Urinary bladder (tissue), 4 donors: ENCODE results near the gene CDC20. TPM values are rescaled to one million over a fixed set of nuclear protein-coding genes. Genes with fewer than 3 reads are reported as not detected.

ENCODE experiments used
- DNase-seq: peaks from one replicate; pipeline ENCODE4 v3.0.0-alpha.2; 2015; ENCODE audit errors: extremely low spot score
- H3K27ac ChIP-seq: one replicate; pipeline ENCODE4 v1.5.1; 2013; ENCODE audit warnings: low read depth, mild to moderate bottlenecking, moderate library complexity
- H3K36me3 ChIP-seq: one replicate; pipeline ENCODE4 v1.6.1; 2013; ENCODE audit warnings: mild to moderate bottlenecking, moderate library complexity; ENCODE audit not compliant: insufficient read depth
- H3K4me1 ChIP-seq: one replicate; pipeline ENCODE4 v1.6.1; 2013; ENCODE audit warnings: mild to moderate bottlenecking, moderate library complexity; ENCODE audit not compliant: insufficient read depth
- H3K4me3 ChIP-seq: one replicate; pipeline ENCODE4 v1.5.1; 2013; ENCODE audit warnings: low read depth, low read length
- WGBS: extraction: QIAGEN DNeasy Blood & Tissue Kit; methylation state at CpG from one replicate; pipeline ENCODE4 v1.1.7; 2013; 5-methylcytosine and 5-hydroxymethylcytosine counted together
- polyA plus RNA-seq: library from polyadenylated mRNA; stranded (reverse); fragments of 200-250 nt; gene quantifications from one replicate; pipeline ENCODE4 v1.2.3, GENCODE V29; 2013
- total RNA-seq: library from RNA; depleted of rRNA; stranded (reverse); fragments of >200 nt; gene quantifications from one replicate; pipeline ENCODE4 v1.2.3, GENCODE V29; 2014
- donor health status: healthy with polysubstance abuse.
- donor health status: healthy.

The CDC20 gene
- total and polyA plus RNA-seq, 2 donors: 1.7 to 12.3 TPM

- H3K36me3 ChIP-seq: no peaks in the 10 kb centered on the region
- H3K4me1 ChIP-seq: no peaks in the 10 kb centered on the region
- H3K27ac ChIP-seq: no peak overlapping the region
- H3K4me3 ChIP-seq: no peak overlapping the region
- no peak for DNase-seq
- WGBS: 67% methylated on average over 4 of the region's 4 CpGs
Measured at GRCh38 chr1:43370564-43370963, 11.8 kb downstream of the CDC20 start.

- Histone ChIP-seq H3K4me3 (no peak overlapping the region), H3K27ac (no peak overlapping the region), H3K4me1 (no peaks in the 10 kb centered on the region), H3K36me3 (no peaks in the 10 kb centered on the region)
- no peak for DNase-seq
- WGBS: 98% methylated on average over 5 of the region's 5 CpGs
Measured at GRCh38 chr1:43372172-43372571, 13.4 kb downstream of the CDC20 start.

GRCh38 chr1:43373066-43373940 lies 14.5 kb downstream of the CDC20 start:
- Histone ChIP-seq H3K27ac (no peak overlapping the region), H3K4me1 (no peaks in the 10 kb centered on the region)
- 73% methylated on average over 4 of the region's 4 CpGs for WGBS

GRCh38 chr1:43376723-43377235 lies 18.0 kb downstream of the CDC20 start:
- WGBS: 83% methylated on average over 7 of the region's 7 CpGs
- H3K4me1 ChIP-seq: no peaks in the 10 kb centered on the region
- H3K4me3 ChIP-seq: no peak overlapping the region
- no peaks in the 10 kb centered on the region for H3K36me3 ChIP-seq
- DNase-seq: no peak
- no peak overlapping the region for H3K27ac ChIP-seq

More at GRCh38 chr1:43373066-43373940, 14.5 kb downstream of the CDC20 start:
- Histone ChIP-seq H3K4me3 (no peak overlapping the region), H3K36me3 (no peaks in the 10 kb centered on the region)
- DNase-seq: no peak

- Histone ChIP-seq H3K4me1 (no peaks in the 10 kb centered on the region), H3K4me3 (no peak overlapping the region), H3K27ac (no peak overlapping the region), H3K36me3 (no peaks in the 10 kb centered on the region)
- DNase-seq: no peak
- WGBS: 92% methylated on average over 1 of the region's 1 CpG
Measured at GRCh38 chr1:43377831-43378230, 19.1 kb downstream of the CDC20 start.

- Histone ChIP-seq H3K4me1 (no peaks in the 10 kb centered on the region), H3K27ac (no peak overlapping the region), H3K36me3 (no peaks in the 10 kb centered on the region), H3K4me3 (no peak overlapping the region)
- WGBS: 93% methylated on average over 1 of the region's 1 CpG
- DNase-seq: no peak
Measured at GRCh38 chr1:43379476-43379875, 20.7 kb downstream of the CDC20 start.

- DNase-seq: no peak
- whole genome bisulfite sequencing: 68% methylated on average over 3 of the region's 3 CpGs
- peaks cover 3% of the 10 kb centered on the region for H3K36me3 ChIP-seq
Measured at GRCh38 chr1:43381612-43382011, 22.8 kb downstream of the CDC20 start.

GRCh38 chr1:43382027-43382779 lies 23.4 kb downstream of the CDC20 start:
- no peak for DNase-seq
- WGBS: 26% methylated on average over 6 of the region's 6 CpGs
- Histone ChIP-seq H3K4me1 (no peaks in the 10 kb centered on the region), H3K36me3 (peaks cover 3% of the 10 kb centered on the region), H3K4me3 (no peak overlapping the region), H3K27ac (no peak overlapping the region)

More at GRCh38 chr1:43381612-43382011, 22.8 kb downstream of the CDC20 start:
- H3K27ac ChIP-seq: no peak overlapping the region
- no peaks in the 10 kb centered on the region for H3K4me1 ChIP-seq
- H3K4me3 ChIP-seq: no peak overlapping the region

- WGBS: 70% methylated on average over 2 of the region's 2 CpGs
- no peak overlapping the region for H3K4me3 ChIP-seq
- no peak overlapping the region for H3K27ac ChIP-seq
- peaks cover 3% of the 10 kb centered on the region for H3K36me3 ChIP-seq
- no peak for DNase-seq
- H3K4me1 ChIP-seq: no peaks in the 10 kb centered on the region
Measured at GRCh38 chr1:43383449-43383848, 24.7 kb downstream of the CDC20 start.

- Histone ChIP-seq H3K4me3 (no peak overlapping the region), H3K27ac (no peak overlapping the region), H3K36me3 (peaks cover 3% of the 10 kb centered on the region), H3K4me1 (no peaks in the 10 kb centered on the region)
- no peak for DNase-seq
- 95% methylated on average over 6 of the region's 6 CpGs for WGBS
Measured at GRCh38 chr1:43386676-43387075, 27.9 kb downstream of the CDC20 start.

GRCh38 chr1:43387976-43388599 lies 29.3 kb downstream of the CDC20 start:
- peaks cover 3% of the 10 kb centered on the region for H3K36me3 ChIP-seq
- 67% methylated on average over 4 of the region's 4 CpGs for whole genome bisulfite sequencing
- no peak for DNase-seq
- H3K4me1 ChIP-seq: no peaks in the 10 kb centered on the region
- H3K4me3 ChIP-seq: no peak overlapping the region
- H3K27ac ChIP-seq: no peak overlapping the region

- H3K27ac ChIP-seq: no peak overlapping the region
- 51% methylated on average over 3 of the region's 3 CpGs for WGBS
Measured at GRCh38 chr1:43388613-43389012, 29.8 kb downstream of the CDC20 start.

More at GRCh38 chr1:43388613-43389012, 29.8 kb downstream of the CDC20 start:
- H3K4me1 ChIP-seq: no peaks in the 10 kb centered on the region
- peaks cover 3% of the 10 kb centered on the region for H3K36me3 ChIP-seq
- DNase-seq: no peak
- no peak overlapping the region for H3K4me3 ChIP-seq
